ENCODE data around the gene ANK3. TPM values are rescaled to one million over a fixed set of nuclear protein-coding genes. Genes with fewer than 3 reads are reported as not detected.

The ANK3 gene
- total and polyA plus RNA-seq, 2 experiments from 2014 or later, result 0.14 to 0.54 TPM

DNA sequence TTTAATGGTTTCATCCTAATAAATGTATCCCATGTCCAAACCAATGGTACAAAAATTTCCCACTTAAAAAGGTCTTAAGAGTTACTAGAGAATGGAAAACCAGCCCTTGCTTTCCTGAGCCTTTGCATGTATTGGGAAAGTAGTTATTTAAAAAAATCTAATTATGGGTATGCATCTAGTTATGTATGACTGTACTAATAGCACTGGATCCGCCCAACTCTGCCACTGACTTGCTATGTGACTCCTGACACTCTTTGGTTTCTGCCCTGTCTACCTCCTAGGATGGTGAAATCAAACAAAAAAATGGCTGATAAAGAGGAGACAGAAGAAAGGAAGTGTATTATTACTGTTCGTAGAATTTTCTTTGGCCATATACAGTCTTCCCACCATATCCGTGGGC, 372.9 kb downstream of the ANK3 start:
- H3K9me2 ChIP-seq (ENCODE audit: insufficient read depth), result no peaks in the 10 kb centered on the region
- H3K27ac ChIP-seq, result no peak overlapping the region
- in situ Hi-C loops (cut with MboI), result no loop called here
- no peak overlapping the region for H3K9ac ChIP-seq
- no peaks in the 10 kb centered on the region for H3K27me3 ChIP-seq (replicated peaks; ENCODE audit: insufficient read depth)
- no peaks in the 10 kb centered on the region for H3F3A ChIP-seq (ENCODE audit: insufficient read depth)
- H3K4me1 ChIP-seq (ENCODE audit: insufficient read depth), result no peaks in the 10 kb centered on the region
- no peaks in the 10 kb centered on the region for H4K20me1 ChIP-seq (ENCODE audit: insufficient read depth)
- H3K79me2 ChIP-seq (ENCODE audit: insufficient read depth), result no peaks in the 10 kb centered on the region
- H3K9me3 ChIP-seq (ENCODE audit: low read depth), result no peaks in the 10 kb centered on the region
- no peak for DNase-seq
- 50 to 59% methylated on average over 3 of the region's 3 CpGs for WGBS, 2 experiments (ENCODE audit: low coverage in 1 of 2, low lambda C conversion rate in 2 of 2, missing lambda C conversion rate in 2 of 2)
- no peak overlapping the region for H3K4me3 ChIP-seq
- TF ChIP-seq EZH2 (IDR thresholded peaks at IDR 0.05; ENCODE audit: insufficient read depth, poor library complexity, severe bottlenecking) (no peak), EZH2phosphoT487 (IDR thresholded peaks at IDR 0.05; ENCODE audit: insufficient read depth, low read depth) (no peak)
- no peak overlapping the region for H2AFZ ChIP-seq
- H3K4me2 ChIP-seq (ENCODE audit: unreplicated experiment), result no peak overlapping the region
- H3K36me3 ChIP-seq (ENCODE audit: low read depth), result no peaks in the 10 kb centered on the region

DNA sequence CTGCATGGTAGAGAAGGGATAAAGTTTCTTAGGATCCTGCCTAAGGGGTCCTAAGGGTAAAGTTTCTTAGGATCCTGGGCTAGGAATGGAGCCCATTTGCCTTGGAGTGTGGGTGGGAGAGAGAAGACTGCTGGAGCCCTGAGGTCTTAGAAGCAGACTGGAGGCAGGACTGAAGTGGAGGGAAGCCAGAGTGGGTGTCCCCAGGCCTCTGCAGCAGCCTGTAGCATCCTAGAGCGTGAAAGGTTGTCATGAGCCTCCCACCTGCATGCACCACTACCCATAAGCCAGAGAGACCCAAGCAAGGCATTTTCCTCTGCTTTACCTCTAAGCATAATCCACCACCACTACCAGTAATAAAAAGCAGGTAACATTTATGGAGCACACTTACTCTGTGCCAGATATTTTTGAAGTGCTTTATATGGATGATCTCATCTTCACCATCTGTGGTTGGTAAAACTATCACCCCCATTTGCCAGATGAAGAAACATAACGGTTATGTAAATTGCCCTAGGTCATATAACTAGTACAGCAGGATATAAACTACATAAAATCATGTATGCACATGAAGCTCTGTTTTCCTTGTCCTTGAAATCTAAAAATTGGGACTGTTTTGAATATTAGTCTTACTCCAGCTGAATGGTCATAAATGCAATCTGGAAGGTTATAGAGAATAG, 379.8 kb downstream of the ANK3 start:
- H4K20me1 ChIP-seq (ENCODE audit: insufficient read depth), result no peaks in the 10 kb centered on the region
- no peaks in the 10 kb centered on the region for H3K36me3 ChIP-seq (ENCODE audit: low read depth)
- in situ Hi-C loops (cut with MboI), result no loop called here
- 18 to 31% methylated on average over 2 of the region's 2 CpGs for WGBS, 2 experiments (ENCODE audit: low coverage in 1 of 2, low lambda C conversion rate in 2 of 2, missing lambda C conversion rate in 2 of 2)
- no peaks in the 10 kb centered on the region for H3K9me3 ChIP-seq (ENCODE audit: low read depth)
- no peaks in the 10 kb centered on the region for H3F3A ChIP-seq (ENCODE audit: insufficient read depth)
- no peak for DNase-seq
- no peak for TF ChIP-seq EZH2 (IDR thresholded peaks at IDR 0.05; ENCODE audit: insufficient read depth, poor library complexity, severe bottlenecking)
- no peak for TF ChIP-seq EZH2phosphoT487 (IDR thresholded peaks at IDR 0.05; ENCODE audit: insufficient read depth, low read depth)
- H3K4me2 ChIP-seq (ENCODE audit: unreplicated experiment), result no peak overlapping the region
- no peak overlapping the region for H3K27ac ChIP-seq
- no peaks in the 10 kb centered on the region for H3K4me1 ChIP-seq (ENCODE audit: insufficient read depth)
- H3K4me3 ChIP-seq, result no peak overlapping the region
- no peaks in the 10 kb centered on the region for H3K9me2 ChIP-seq (ENCODE audit: insufficient read depth)
- H3K9ac ChIP-seq, result no peak overlapping the region
- H3K79me2 ChIP-seq (ENCODE audit: insufficient read depth), result no peaks in the 10 kb centered on the region
- H3K27me3 ChIP-seq (replicated peaks; ENCODE audit: insufficient read depth), result no peaks in the 10 kb centered on the region
- H2AFZ ChIP-seq, result no peak overlapping the region

DNA sequence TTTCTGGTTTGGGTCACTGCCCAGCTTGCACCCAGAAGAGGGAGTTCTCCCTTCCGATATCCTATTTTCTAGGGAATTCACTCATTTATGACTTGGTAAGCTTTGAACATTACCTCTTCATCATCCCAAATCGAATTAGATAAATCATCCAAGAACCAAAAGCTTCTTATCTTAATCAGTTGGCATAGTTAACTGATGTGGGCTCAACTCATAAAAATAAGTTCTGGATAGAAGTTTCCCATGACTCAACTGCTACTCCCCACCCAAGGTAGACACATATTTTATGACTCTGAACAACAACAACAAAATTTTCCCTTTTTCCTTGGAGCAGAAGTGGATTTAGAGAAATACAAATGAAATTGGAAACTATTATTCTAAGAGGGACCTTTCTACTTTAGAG, 380.4 kb downstream of the ANK3 start:
- no peak overlapping the region for H3K27ac ChIP-seq
- H2AFZ ChIP-seq, result no peak overlapping the region
- no peak overlapping the region for H3K4me2 ChIP-seq (ENCODE audit: unreplicated experiment)
- no peak overlapping the region for H3K9ac ChIP-seq
- H3K9me3 ChIP-seq (ENCODE audit: low read depth), result no peaks in the 10 kb centered on the region
- H3K4me3 ChIP-seq, result no peak overlapping the region
- no peaks in the 10 kb centered on the region for H3K9me2 ChIP-seq (ENCODE audit: insufficient read depth)
- H3K79me2 ChIP-seq (ENCODE audit: insufficient read depth), result no peaks in the 10 kb centered on the region
- no peaks in the 10 kb centered on the region for H4K20me1 ChIP-seq (ENCODE audit: insufficient read depth)
- no peaks in the 10 kb centered on the region for H3K27me3 ChIP-seq (replicated peaks; ENCODE audit: insufficient read depth)
- no peaks in the 10 kb centered on the region for H3K36me3 ChIP-seq (ENCODE audit: low read depth)
- in situ Hi-C loops (cut with MboI), result no loop called here
- no peak for DNase-seq
- no peaks in the 10 kb centered on the region for H3F3A ChIP-seq (ENCODE audit: insufficient read depth)
- 30 to 31% methylated on average over 2 of the region's 2 CpGs for WGBS, 2 experiments (ENCODE audit: low coverage in 1 of 2, low lambda C conversion rate in 2 of 2, missing lambda C conversion rate in 2 of 2)
- TF ChIP-seq EZH2 (IDR thresholded peaks at IDR 0.05; ENCODE audit: insufficient read depth, poor library complexity, severe bottlenecking), result no peak
- no peak for TF ChIP-seq EZH2phosphoT487 (IDR thresholded peaks at IDR 0.05; ENCODE audit: insufficient read depth, low read depth)
- H3K4me1 ChIP-seq (ENCODE audit: insufficient read depth), result no peaks in the 10 kb centered on the region

DNA sequence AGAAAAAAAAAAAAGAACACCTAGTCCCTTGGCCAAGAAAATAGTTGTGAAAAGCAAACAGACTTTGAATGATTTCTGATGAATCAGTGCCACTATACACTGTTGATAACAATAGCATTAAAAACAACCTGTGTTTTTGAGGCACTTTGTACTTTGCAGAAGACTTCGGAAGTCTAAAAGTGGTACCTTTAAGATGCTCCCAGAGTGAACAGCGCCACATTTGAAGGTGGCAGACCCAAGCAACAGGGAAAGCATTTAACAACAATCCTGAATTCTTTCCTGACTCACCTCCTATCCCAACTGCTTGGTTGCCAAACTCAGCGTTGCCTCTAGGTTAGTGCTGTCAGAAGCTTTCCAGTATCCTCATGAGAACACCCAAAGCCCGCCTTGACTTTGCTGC, 380.9 kb downstream of the ANK3 start:
- Histone ChIP-seq H3K4me1 (ENCODE audit: insufficient read depth) (no peaks in the 10 kb centered on the region), H3K27ac (no peak overlapping the region), H3K79me2 (ENCODE audit: insufficient read depth) (no peaks in the 10 kb centered on the region), H3K9me3 (ENCODE audit: low read depth) (no peaks in the 10 kb centered on the region), H3K9me2 (ENCODE audit: insufficient read depth) (no peaks in the 10 kb centered on the region), H3K27me3 (replicated peaks; ENCODE audit: insufficient read depth) (no peaks in the 10 kb centered on the region), H3K36me3 (ENCODE audit: low read depth) (no peaks in the 10 kb centered on the region), H3F3A (ENCODE audit: insufficient read depth) (no peaks in the 10 kb centered on the region), H2AFZ (no peak overlapping the region), H3K9ac (no peak overlapping the region), H3K4me2 (ENCODE audit: unreplicated experiment) (no peak overlapping the region), H3K4me3 (no peak overlapping the region), H4K20me1 (ENCODE audit: insufficient read depth) (no peaks in the 10 kb centered on the region)
- 71 to 73% methylated on average over 4 of the region's 4 CpGs for WGBS, 2 experiments (ENCODE audit: low coverage in 1 of 2, low lambda C conversion rate in 2 of 2, missing lambda C conversion rate in 2 of 2)
- in situ Hi-C loops (cut with MboI), result no loop called here
- no peak for TF ChIP-seq EZH2phosphoT487 (IDR thresholded peaks at IDR 0.05; ENCODE audit: insufficient read depth, low read depth)
- TF ChIP-seq EZH2 (IDR thresholded peaks at IDR 0.05; ENCODE audit: insufficient read depth, poor library complexity, severe bottlenecking), result no peak
- DNase-seq, result no peak
